ENCODE measurements around the gene CTNNA3. TPM values are rescaled to one million over a fixed set of nuclear protein-coding genes. Genes with fewer than 3 reads are reported as not detected.

The CTNNA3 gene
- total RNA-seq, 1 experiment from 2014 or later: 0.32 TPM

DNA sequence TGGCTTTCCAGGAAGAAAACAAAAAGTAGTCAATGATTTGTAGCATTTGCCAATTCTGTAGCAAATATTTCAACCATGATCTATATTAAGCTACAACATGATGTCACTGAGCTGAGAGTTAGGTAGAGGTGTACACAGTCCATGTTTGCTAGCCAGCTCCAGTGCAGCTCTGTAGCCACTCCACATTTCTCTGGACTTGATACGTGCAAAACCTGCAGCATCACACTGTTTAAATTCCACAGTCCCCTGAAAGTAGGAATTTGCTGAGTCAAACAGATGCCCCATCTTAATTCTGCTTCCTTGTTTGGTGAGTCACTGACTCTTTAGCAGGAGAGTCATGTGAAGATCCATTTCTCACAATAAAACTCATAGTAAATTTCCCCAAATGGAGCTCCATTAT, 859.9 kb downstream of the CTNNA3 start:
- no peaks in the 10 kb centered on the region for H3K27me3 ChIP-seq (ENCODE audit: insufficient read depth, low read length)
- ChIA-PET RAD21 (ENCODE audit: low non-redundant PET in 1 of 2, low total read pairs in 2 of 2, uncharacterized antibody in 2 of 2, unreplicated experiment in 2 of 2) (no interaction called here), CTCF (no interaction called here), POLR2A (no interaction called here)
- TF ChIP-seq ZFX (IDR thresholded peaks at IDR 0.05): no peak
- TF ChIP-seq JUND (IDR thresholded peaks at IDR 0.05): no peak
- TF ChIP-seq, protein P1, sequence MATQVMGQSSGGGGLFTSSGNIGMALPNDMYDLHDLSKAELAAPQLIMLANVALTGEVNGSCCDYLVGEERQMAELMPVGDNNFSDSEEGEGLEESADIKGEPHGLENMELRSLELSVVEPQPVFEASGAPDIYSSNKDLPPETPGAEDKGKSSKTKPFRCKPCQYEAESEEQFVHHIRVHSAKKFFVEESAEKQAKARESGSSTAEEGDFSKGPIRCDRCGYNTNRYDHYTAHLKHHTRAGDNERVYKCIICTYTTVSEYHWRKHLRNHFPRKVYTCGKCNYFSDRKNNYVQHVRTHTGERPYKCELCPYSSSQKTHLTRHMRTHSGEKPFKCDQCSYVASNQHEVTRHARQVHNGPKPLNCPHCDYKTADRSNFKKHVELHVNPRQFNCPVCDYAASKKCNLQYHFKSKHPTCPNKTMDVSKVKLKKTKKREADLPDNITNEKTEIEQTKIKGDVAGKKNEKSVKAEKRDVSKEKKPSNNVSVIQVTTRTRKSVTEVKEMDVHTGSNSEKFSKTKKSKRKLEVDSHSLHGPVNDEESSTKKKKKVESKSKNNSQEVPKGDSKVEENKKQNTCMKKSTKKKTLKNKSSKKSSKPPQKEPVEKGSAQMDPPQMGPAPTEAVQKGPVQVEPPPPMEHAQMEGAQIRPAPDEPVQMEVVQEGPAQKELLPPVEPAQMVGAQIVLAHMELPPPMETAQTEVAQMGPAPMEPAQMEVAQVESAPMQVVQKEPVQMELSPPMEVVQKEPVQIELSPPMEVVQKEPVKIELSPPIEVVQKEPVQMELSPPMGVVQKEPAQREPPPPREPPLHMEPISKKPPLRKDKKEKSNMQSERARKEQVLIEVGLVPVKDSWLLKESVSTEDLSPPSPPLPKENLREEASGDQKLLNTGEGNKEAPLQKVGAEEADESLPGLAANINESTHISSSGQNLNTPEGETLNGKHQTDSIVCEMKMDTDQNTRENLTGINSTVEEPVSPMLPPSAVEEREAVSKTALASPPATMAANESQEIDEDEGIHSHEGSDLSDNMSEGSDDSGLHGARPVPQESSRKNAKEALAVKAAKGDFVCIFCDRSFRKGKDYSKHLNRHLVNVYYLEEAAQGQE (IDR thresholded peaks at IDR 0.05; ENCODE audit: low read depth): no peak
- no peak for TF ChIP-seq FOSL1 (IDR thresholded peaks at IDR 0.05; ENCODE audit: low read depth)
- TF ChIP-seq, protein P2, sequence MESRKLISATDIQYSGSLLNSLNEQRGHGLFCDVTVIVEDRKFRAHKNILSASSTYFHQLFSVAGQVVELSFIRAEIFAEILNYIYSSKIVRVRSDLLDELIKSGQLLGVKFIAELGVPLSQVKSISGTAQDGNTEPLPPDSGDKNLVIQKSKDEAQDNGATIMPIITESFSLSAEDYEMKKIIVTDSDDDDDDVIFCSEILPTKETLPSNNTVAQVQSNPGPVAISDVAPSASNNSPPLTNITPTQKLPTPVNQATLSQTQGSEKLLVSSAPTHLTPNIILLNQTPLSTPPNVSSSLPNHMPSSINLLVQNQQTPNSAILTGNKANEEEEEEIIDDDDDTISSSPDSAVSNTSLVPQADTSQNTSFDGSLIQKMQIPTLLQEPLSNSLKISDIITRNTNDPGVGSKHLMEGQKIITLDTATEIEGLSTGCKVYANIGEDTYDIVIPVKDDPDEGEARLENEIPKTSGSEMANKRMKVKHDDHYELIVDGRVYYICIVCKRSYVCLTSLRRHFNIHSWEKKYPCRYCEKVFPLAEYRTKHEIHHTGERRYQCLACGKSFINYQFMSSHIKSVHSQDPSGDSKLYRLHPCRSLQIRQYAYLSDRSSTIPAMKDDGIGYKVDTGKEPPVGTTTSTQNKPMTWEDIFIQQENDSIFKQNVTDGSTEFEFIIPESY (IDR thresholded peaks at IDR 0.05; ENCODE audit: extremely low read depth, insufficient replicate concordance, low read length): no peak
- TF ChIP-seq SIN3A (IDR thresholded peaks at IDR 0.05; ENCODE audit: low read depth): no peak
- TF ChIP-seq ZNF274 (IDR thresholded peaks at IDR 0.05; ENCODE audit: low read depth, low read length): no peak
- no peak for TF ChIP-seq POLR2AphosphoS5 (IDR thresholded peaks at IDR 0.05; ENCODE audit: low read depth, low read length)
- TF ChIP-seq CBX3 (IDR thresholded peaks at IDR 0.05; ENCODE audit: low read depth): no peak
- no peak for TF ChIP-seq SRF (IDR thresholded peaks at IDR 0.05; ENCODE audit: low read depth)
- TF ChIP-seq CEBPB (IDR thresholded peaks at IDR 0.05; ENCODE audit: low read depth): no peak
- TF ChIP-seq SP1 (IDR thresholded peaks at IDR 0.05; ENCODE audit: low read depth): no peak
- TF ChIP-seq, protein P3, sequence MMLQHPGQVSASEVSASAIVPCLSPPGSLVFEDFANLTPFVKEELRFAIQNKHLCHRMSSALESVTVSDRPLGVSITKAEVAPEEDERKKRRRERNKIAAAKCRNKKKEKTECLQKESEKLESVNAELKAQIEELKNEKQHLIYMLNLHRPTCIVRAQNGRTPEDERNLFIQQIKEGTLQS (IDR thresholded peaks at IDR 0.05): no peak
- no peak for TF ChIP-seq TCF7L2 (IDR thresholded peaks at IDR 0.05; ENCODE audit: borderline replicate concordance, extremely low read depth, insufficient read depth, insufficient read length)
- no peak overlapping the region for H3K9ac ChIP-seq (ENCODE audit: low read length)
- no peak overlapping the region; the same call in 1 of the 2 replicates for H3K4me2 ChIP-seq (ENCODE audit: low read length)
- H3K79me2 ChIP-seq (ENCODE audit: insufficient read depth, low read length): no peaks in the 10 kb centered on the region
- H3K27ac ChIP-seq (ENCODE audit: low read depth, low read length): no peak overlapping the region
- no peak for DNase-seq (ENCODE audit: low read depth, low spot score)
- no peaks in the 10 kb centered on the region for H4K20me1 ChIP-seq (ENCODE audit: insufficient read depth)
- peaks cover 0 to 32% of the 10 kb centered on the region in 2 experiments; a peak in 2 of 4 replicates for H3K4me1 ChIP-seq (ENCODE audit: control insufficient read depth in 1 of 2, insufficient read depth in 2 of 2, low read length in 2 of 2)
- BruUV-seq (replicated peaks): no TSS peak
- intact Hi-C loops (cut with micrococcal nuclease): no loop called here
- no peak overlapping the region for H3K4me3 ChIP-seq (replicated peaks in 1 of 2; ENCODE audit: low read depth in 1 of 2, low read length in 2 of 2)
- no peak; the same call in 1 of the 2 replicates for ATAC-seq
- no peaks in the 10 kb centered on the region for H3K9me2 ChIP-seq (ENCODE audit: insufficient read depth)
- no peaks in the 10 kb centered on the region for H3K36me3 ChIP-seq (ENCODE audit: control insufficient read depth in 1 of 2, insufficient read depth in 2 of 2, low read length in 2 of 2)
- peak overlapping the region; percentile 43 for H2AFZ ChIP-seq (ENCODE audit: low read depth, low read length, poor library complexity, severe bottlenecking)
- H3K9me3 ChIP-seq (ENCODE audit: control insufficient read depth in 1 of 2, insufficient read depth in 1 of 2, low read depth in 1 of 2, low read length in 2 of 2): no peaks in the 10 kb centered on the region
